ENCODE data around the gene RC3H1. TPM values are rescaled to one million over a fixed set of nuclear protein-coding genes. Genes with fewer than 3 reads are reported as not detected.

Gene RC3H1
- total and polyA plus RNA-seq, 2 of the 8 experiments (the other 6 are each of a cell fraction or from before 2014, with no cell fraction given), result 7.4 to 32.2 TPM

GRCh38 chr1:174003867-174004266, 18.3 kb downstream of the RC3H1 start:
- Histone ChIP-seq H3K27ac (ENCODE audit: low read depth, low read length) (no peak overlapping the region), H3K18ac (ENCODE audit: extremely low read depth, low read length) (no peak overlapping the region), H3K4me3 (ENCODE audit: extremely low read depth in 1 of 4, insufficient read depth in 2 of 4, low read depth in 3 of 4, low read length in 4 of 4) (no peak overlapping the region), H2AFZ (ENCODE audit: low read length) (no peak overlapping the region), H3K23ac (ENCODE audit: insufficient read length) (no peak overlapping the region), H2BK20ac (ENCODE audit: low read length) (no peak overlapping the region), H3K36me3 (ENCODE audit: control insufficient read depth in 2 of 4, insufficient read depth in 4 of 4, low read length in 3 of 4) (no peaks in the 10 kb centered on the region; a peak in 1 of 8 replicates), H4K91ac (replicated peaks; ENCODE audit: insufficient read length, low read length) (no peak overlapping the region), H3K9me3 (ENCODE audit: insufficient read depth in 2 of 2, low read depth in 1 of 2, low read length in 1 of 2) (no peaks in the 10 kb centered on the region), H2BK120ac (replicated peaks; ENCODE audit: low read depth, low read length) (no peak overlapping the region), H4K5ac (ENCODE audit: insufficient read length, low read depth, low read length) (no peak overlapping the region), H2BK12ac (ENCODE audit: low read depth, low read length) (no peak overlapping the region), H3K14ac (ENCODE audit: insufficient read length) (no peak overlapping the region), H4K8ac (ENCODE audit: extremely low read depth, insufficient read depth, low read length) (no peak overlapping the region), H3K4ac (replicated peaks; ENCODE audit: insufficient read length, low read depth, low read length) (no peak overlapping the region), H3K9ac (replicated peaks in 1 of 4; ENCODE audit: extremely low read depth in 1 of 4, low read depth in 3 of 4, low read length in 3 of 4) (no peak overlapping the region), H3K79me1 (ENCODE audit: low read depth, low read length) (no peaks in the 10 kb centered on the region; the same call in 1 of the 2 replicates), H3K79me2 (ENCODE audit: control insufficient read depth in 1 of 2, insufficient read depth in 2 of 2, low read length in 2 of 2) (peaks cover 0 to 80% of the 10 kb centered on the region in 2 experiments; a peak in 3 of 4 replicates), H2AK5ac (ENCODE audit: low read depth, low read length) (no peak overlapping the region), H3K4me1 (replicated peaks in 1 of 4; ENCODE audit: control insufficient read depth in 3 of 4, insufficient read depth in 4 of 4, low read length in 3 of 4) (no peaks in the 10 kb centered on the region; a peak in 1 of 7 replicates), H4K20me1 (replicated peaks in 1 of 2; ENCODE audit: control insufficient read depth in 1 of 2, insufficient read depth in 2 of 2, low read length in 2 of 2) (peaks cover 0 to 5% of the 10 kb centered on the region in 2 experiments), H2BK15ac (ENCODE audit: low read length) (no peak overlapping the region), H3K27me3 (replicated peaks in 1 of 4; ENCODE audit: control insufficient read depth in 3 of 4, extremely low read depth in 1 of 4, insufficient read depth in 3 of 4, low read length in 3 of 4) (no peaks in the 10 kb centered on the region), H3K23me2 (ENCODE audit: low read depth, low read length) (peaks cover 2% of the 10 kb centered on the region; the same call in 1 of the 2 replicates), H3K4me2 (ENCODE audit: insufficient read depth in 1 of 2, low read depth in 2 of 2, low read length in 2 of 2) (no peak overlapping the region), H3K56ac (replicated peaks; ENCODE audit: insufficient read length, low read depth, low read length) (no peak overlapping the region), H2BK5ac (ENCODE audit: low read depth, low read length) (no peak overlapping the region)
- ChIA-PET CTCF (ENCODE audit: partially characterized antibody) (interaction anchor here (0.6 to 0.7 kb wide), 2 partner anchors 65 to 200 kb away, joined by 3 to 4 read pairs; no protein-coding TSS in a partner anchor), POLR2A (ENCODE audit: partially characterized antibody) (interaction anchor here (0.8 kb wide), 1 partner anchor 18 kb away, joined by 3 read pairs; the partner anchor contains the start of gene RC3H1)
- DNase-seq (ENCODE audit: low read depth in 1 of 2, low spot score in 2 of 2) (no peak), FAIRE-seq (no peak)
- no peak for TF ChIP-seq ASH2L (IDR thresholded peaks at IDR 0.05; ENCODE audit: low read length)
- TF ChIP-seq TEAD4 (IDR thresholded peaks at IDR 0.05; ENCODE audit: low read depth, low read length), result no peak
- no peak for TF ChIP-seq TAF7 (optimal IDR thresholded peaks at IDR 0.05; ENCODE audit: borderline replicate concordance, low read depth, low read length)
- no peak for TF ChIP-seq NRF1 (IDR thresholded peaks at IDR 0.05; ENCODE audit: low read depth, low read length)
- no peak for TF ChIP-seq EGR1 (IDR thresholded peaks at IDR 0.05; ENCODE audit: borderline replicate concordance, low read depth, low read length)
- TF ChIP-seq KDM4A (IDR thresholded peaks at IDR 0.05; ENCODE audit: low read depth, low read length, severe bottlenecking), result no peak
- no peak for TF ChIP-seq SP4 (IDR thresholded peaks at IDR 0.05; ENCODE audit: low read length)
- no peak for TF ChIP-seq RXRA (IDR thresholded peaks at IDR 0.05; ENCODE audit: insufficient read depth, low read depth, low read length)
- 86% methylated on average over 4 of the region's 4 CpGs; no CpG with 5 or more reads in 1 of the 2 experiments for WGBS, 2 experiments (ENCODE audit: extremely low coverage in 1 of 2, insufficient coverage in 1 of 2, insufficient read length in 1 of 2, insufficient replicate concordance in 2 of 2, low coverage in 1 of 2, low lambda C conversion rate in 2 of 2, missing lambda C conversion rate in 1 of 2)

All from H1 (cell line).